Smooth muscle cell (in vitro differentiated cells): ENCODE results near the gene MGAT1. TPM values are rescaled to one million over a fixed set of nuclear protein-coding genes. Genes with fewer than 3 reads are reported as not detected.
A peak's percentile ranks its signal among the peaks of the same experiment; 100 is the strongest.

Source experiments
- DNase-seq: peaks from one replicate; lab custom pipeline; 2025; ENCODE audit not compliant: unreplicated experiment; lab: John Stamatoyannopoulos, UW
- H2AFZ ChIP-seq: fragments of 200-600 bp; sonication (generic); 2 replicates; pipeline ENCODE4 v1.6.0; 2016; ENCODE audit warnings: antibody characterized with exemption, low read depth, mild to moderate bottlenecking
- H3F3A ChIP-seq: fragments of 200-600 bp; sonication (generic); 2 replicates; pipeline ENCODE4 v1.6.0; 2017; ENCODE audit warnings: antibody characterized with exemption, low read depth
- H3K27ac ChIP-seq: fragments of 200-600 bp; sonication (generic); 2 replicates; pipeline ENCODE4 v1.5.1; 2016; ENCODE audit warnings: low read depth, mild to moderate bottlenecking
- H3K27me3 ChIP-seq: fragments of 200-600 bp; sonication (generic); 2 replicates; pipeline ENCODE4 v1.6.1; 2016; ENCODE audit warnings: low read depth, mild to moderate bottlenecking
- H3K36me3 ChIP-seq: fragments of 200-600 bp; sonication (generic); 2 replicates; pipeline ENCODE4 v1.5.1; 2016; ENCODE audit warnings: low read depth
- H3K4me1 ChIP-seq: fragments of 200-600 bp; sonication (generic); 2 replicates; pipeline ENCODE4 v1.5.1; 2016; ENCODE audit warnings: low read depth
- H3K4me2 ChIP-seq: fragments of 200-600 bp; sonication (generic); 2 replicates; pipeline ENCODE4 v1.6.0; 2016; ENCODE audit warnings: mild to moderate bottlenecking
- H3K4me3 ChIP-seq: fragments of 200-600 bp; sonication (generic); 2 replicates; pipeline ENCODE4 v1.5.1; 2016; ENCODE audit warnings: mild to moderate bottlenecking
- H3K79me2 ChIP-seq: fragments of 200-600 bp; sonication (generic); 2 replicates; pipeline ENCODE4 v1.6.0; 2016; ENCODE audit warnings: low read depth, mild to moderate bottlenecking
- H3K9ac ChIP-seq: fragments of 200-600 bp; sonication (generic); 2 replicates; pipeline ENCODE4 v1.6.0; 2016; ENCODE audit warnings: low read depth
- H3K9me3 ChIP-seq: fragments of 200-600 bp; sonication (generic); replicated peaks from 2 replicates; pipeline ENCODE4 v1.5.1; 2016; ENCODE audit warnings: low read depth
- H4K20me1 ChIP-seq: fragments of 200-600 bp; sonication (generic); 2 replicates; pipeline ENCODE4 v1.6.0; 2016; ENCODE audit warnings: low read depth
- CTCF ChIP-seq: fragments of 200-600 bp; sonication (generic); IDR thresholded peaks from 2 replicates; pipeline ENCODE4 v1.5.1; 2017; ENCODE audit warnings: borderline replicate concordance, mild to moderate bottlenecking, antibody characterized with exemption; ENCODE audit not compliant: insufficient read depth, poor library complexity, severe bottlenecking
- WGBS: methylation state at CpG from one replicate; pipeline ENCODE4 v1.1.7; 2016; ENCODE audit warnings: low lambda C conversion rate; 5-methylcytosine and 5-hydroxymethylcytosine counted together
- polyA plus RNA-seq: library from polyadenylated mRNA; unstranded; fragments of >200 nt; fragmentation: Nextera tagmentation; extraction: Ambion mirVana; gene quantifications from 2 replicates; pipeline ENCODE4 v1.2.1, GENCODE V29; 2016
- total RNA-seq: library from RNA; depleted of rRNA; stranded (reverse); fragments of >200 nt; gene quantifications from 2 replicates; pipeline ENCODE4 v1.2.3, GENCODE V29; 2014

MGAT1 gene
- total and polyA plus RNA-seq, 2 experiments from 2014 or later: 128 to 161 TPM

- Histone ChIP-seq H3K36me3 (no peaks in the 10 kb centered on the region), H3K4me2 (peak overlapping the region; percentile 94), H3K4me3 (peak overlapping the region; percentile 94), H3K27ac (no peak overlapping the region), H4K20me1 (no peaks in the 10 kb centered on the region), H2AFZ (no peak overlapping the region), H3K9me3 (no peaks in the 10 kb centered on the region), H3K9ac (no peak overlapping the region), H3K4me1 (peaks cover 39% of the 10 kb centered on the region), H3F3A (no peaks in the 10 kb centered on the region), H3K27me3 (no peaks in the 10 kb centered on the region), H3K79me2 (peaks cover 45% of the 10 kb centered on the region)
- no peak for TF ChIP-seq CTCF
- WGBS: 80% methylated on average over 6 of the region's 6 CpGs
- no peak for DNase-seq
Measured at GRCh38 chr5:180807654-180808414, 5.2 kb upstream of the MGAT1 start.

- no peak for TF ChIP-seq CTCF
Measured at GRCh38 chr5:180807046-180807445, 4.4 kb upstream of the MGAT1 start.

GRCh38 chr5:180806351-180807011 is 3.9 kb upstream of the MGAT1 start:
- no peaks in the 10 kb centered on the region for H3K9me3 ChIP-seq
- peaks cover 52% of the 10 kb centered on the region for H3K79me2 ChIP-seq
- no peak overlapping the region for H2AFZ ChIP-seq
- H3K4me3 ChIP-seq: no peak overlapping the region
- peaks cover 40% of the 10 kb centered on the region for H3K4me1 ChIP-seq
- no peak overlapping the region for H3K9ac ChIP-seq
- H3F3A ChIP-seq: no peaks in the 10 kb centered on the region
- no peak for DNase-seq
- H3K36me3 ChIP-seq: no peaks in the 10 kb centered on the region
- peaks cover 7% of the 10 kb centered on the region for H4K20me1 ChIP-seq
- no peak overlapping the region for H3K27ac ChIP-seq
- H3K4me2 ChIP-seq: no peak overlapping the region
- H3K27me3 ChIP-seq: no peaks in the 10 kb centered on the region
- no peak for TF ChIP-seq CTCF
- WGBS: 87% methylated on average over 9 of the region's 9 CpGs

More at GRCh38 chr5:180807046-180807445, 4.4 kb upstream of the MGAT1 start:
- Histone ChIP-seq H3K27ac (no peak overlapping the region), H3K36me3 (no peaks in the 10 kb centered on the region), H4K20me1 (peaks cover 1% of the 10 kb centered on the region), H3F3A (no peaks in the 10 kb centered on the region), H3K9me3 (no peaks in the 10 kb centered on the region), H3K27me3 (no peaks in the 10 kb centered on the region), H3K9ac (no peak overlapping the region), H3K4me1 (peaks cover 39% of the 10 kb centered on the region), H3K4me3 (peak overlapping the region; percentile 94), H2AFZ (no peak overlapping the region), H3K4me2 (no peak overlapping the region), H3K79me2 (peaks cover 46% of the 10 kb centered on the region)
- DNase-seq: no peak
- 100% methylated on average over 1 of the region's 1 CpG for WGBS
